Spleen (tissue), 11 donors: ENCODE measurements around the gene GPRC5B. TPM values are rescaled to one million over a fixed set of nuclear protein-coding genes. Genes with fewer than 3 reads are reported as not detected.

Experiments used
- DNase-seq: peaks from one replicate; pipeline ENCODE4 v3.0.0-alpha.2; 2020
- H3K27ac ChIP-seq, 8 donors: fragments of 200-600 bp; sonication (generic) in 7 of 8; 1 replicate in 4 of 8; 2 replicates in 4 of 8; pipeline versions ENCODE4 v1.5.0 to v1.8.0; 2016 to 2021; ENCODE audit warnings: inconsistent platforms in 4 of 8, mild to moderate bottlenecking in 4 of 8, moderate library complexity in 1 of 8
- H3K27me3 ChIP-seq, 7 donors: fragments of 200-600 bp; sonication (generic) in 6 of 7; replicated peaks in 1 of 7; 1 replicate in 4 of 7; 2 replicates in 3 of 7; pipeline versions ENCODE4 v1.5.0 to v1.8.0; 2016 to 2021; ENCODE audit warnings: inconsistent platforms in 3 of 7, mild to moderate bottlenecking in 1 of 7
- H3K36me3 ChIP-seq, 6 donors: fragments of 200-600 bp; sonication (generic) in 5 of 6; 1 replicate in 4 of 6; 2 replicates in 2 of 6; pipeline versions ENCODE4 v1.5.0 to v1.8.0; 2016 to 2021; ENCODE audit warnings: inconsistent platforms in 2 of 6
- H3K4me1 ChIP-seq, 6 donors: fragments of 200-600 bp; sonication (generic) in 5 of 6; 1 replicate in 3 of 6; 2 replicates in 3 of 6; pipeline versions ENCODE4 v1.5.0 to v1.8.0; 2016 to 2021; ENCODE audit warnings: inconsistent platforms in 3 of 6
- H3K4me3 ChIP-seq, 8 donors: fragments of 200-600 bp; sonication (generic) in 7 of 8; 1 replicate in 4 of 8; 2 replicates in 4 of 8; pipeline versions ENCODE4 v1.5.0 to v1.8.0; 2016 to 2021; ENCODE audit warnings: inconsistent platforms in 4 of 8, mild to moderate bottlenecking in 4 of 8, moderate library complexity in 2 of 8
- H3K9me3 ChIP-seq, 8 donors: fragments of 200-600 bp; sonication (generic) in 7 of 8; 1 replicate in 4 of 8; 2 replicates in 4 of 8; pipeline versions ENCODE4 v1.5.0 to v1.8.0; 2016 to 2021; ENCODE audit warnings: inconsistent platforms in 4 of 8
- POLR2A ChIP-seq, 3 donors: fragments of 450-650 bp; IDR thresholded peaks; one replicate each; pipeline ENCODE4 v1.5.1; 2017; ENCODE audit warnings: antibody characterized with exemption in 3 of 3, mild to moderate bottlenecking in 1 of 3
- POLR2AphosphoS5 ChIP-seq, 3 donors: sonication (generic); formaldehyde crosslinking; IDR thresholded peaks; one replicate each; pipeline ENCODE4 v1.5.1; 2017; ENCODE audit warnings: antibody characterized with exemption in 3 of 3
- WGBS, 5 donors: extraction: QIAGEN DNeasy Blood & Tissue Kit in 3 of 5; methylation state at CpG; one replicate each; pipeline versions ENCODE4 v1.1.5 to v1.1.7; 2013 to 2018; 5-methylcytosine and 5-hydroxymethylcytosine counted together
- intact Hi-C: fragments of 100-400 bp; cut with DNase I; formaldehyde crosslinking; loops from one replicate; pipeline ENCODE4 v1.15.0; 2023; ENCODE audit warnings: low total_unique reads
- polyA plus RNA-seq, 3 donors: library from polyadenylated mRNA; stranded (reverse); fragments of 200-250 nt; gene quantifications; one replicate each; pipeline ENCODE4 v1.2.1, GENCODE V29; 2013
- total RNA-seq, 7 donors: library from RNA; depleted of rRNA in 3 of 7; stranded (reverse); fragments of >200 nt in 3 of 7; fragmentation: NEBNext Ultra II Directional in 4 of 7; extraction: Animal tissue kit (Norgen Biotek cat#: 25700) in 4 of 7; gene quantifications; one replicate each; pipeline versions ENCODE4 v1.1.0 to v1.2.1, GENCODE V29; 2016 to 2021
- TF ChIP-seq, protein P1 (sequence below), 11 experiments: fragments of 200-600 bp in 7 of 11; fragments of 450-650 bp in 4 of 11; sonication (generic) in 4 of 11; IDR thresholded peaks in 8 of 11; conservative IDR thresholded peaks in 3 of 11; 1 replicate in 7 of 11; 2 replicates in 4 of 11; pipeline versions ENCODE4 v1.4.0 to v1.8.0; 2016 to 2021; ENCODE audit warnings: antibody characterized with exemption in 11 of 11, inconsistent platforms in 4 of 11, mild to moderate bottlenecking in 1 of 11
- donor health status: healthy with polysubstance abuse.
- donor health status: DM: no; HTN: no; CAD: no; lungs with moderate emphysema.
- donor health status: DM: no; HTN: no; CAD: no.
- donor health status: Bipolar disorder and iron deficiency.
- donor health status: healthy.
- donor health status: DM: no; HTN: no; CAD: no.
- donor health status: DM: yes; HTN: yes; CAD: no.

Gene GPRC5B
- total and polyA plus RNA-seq, 10 donors = 4.0 to 8.6 (median 6.5) TPM

DNA sequence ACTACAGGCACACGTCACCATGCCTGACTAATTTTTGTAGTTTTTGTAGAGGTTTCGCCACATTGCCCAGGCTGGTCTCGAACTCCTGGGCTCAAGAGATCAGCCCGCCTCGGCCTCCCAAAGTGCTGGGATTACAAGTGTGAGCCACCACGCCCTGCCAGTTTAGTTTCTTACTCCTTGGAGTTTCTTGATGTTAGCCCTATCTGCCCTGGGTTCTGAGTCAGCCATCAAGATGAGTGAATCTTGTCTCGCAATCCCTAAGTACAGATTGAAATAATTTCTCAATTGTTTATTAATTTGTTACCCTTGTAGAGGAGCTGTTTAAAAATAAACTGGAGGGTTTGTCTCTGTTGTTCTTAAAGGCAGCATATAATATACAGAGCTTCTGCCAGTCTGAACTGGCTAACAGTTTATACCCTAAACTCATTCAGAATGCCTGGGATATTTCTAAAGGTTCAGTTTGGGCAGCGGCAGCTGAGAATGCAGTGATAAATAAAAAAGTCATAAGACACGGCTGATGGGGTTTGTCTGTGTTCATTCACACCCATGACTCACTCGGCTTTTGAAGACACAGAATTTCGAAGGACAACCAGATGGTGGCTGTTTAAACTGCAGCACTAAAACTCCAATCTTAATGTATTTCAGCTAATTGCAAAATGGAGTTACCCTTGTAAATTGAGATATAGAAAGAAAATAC lies 39.6 kb downstream of the GPRC5B start:
- H3K27ac ChIP-seq = no peak overlapping the region
- H3K36me3 ChIP-seq = no peaks in the 10 kb centered on the region
- no peak overlapping the region for H3K4me3 ChIP-seq
- no peaks in the 10 kb centered on the region for H3K9me3 ChIP-seq
- intact Hi-C loops = no loop called here
- WGBS, 5 donors = 83 to 94% (median 91%) methylated on average over 11 of the region's 11 CpGs
- no peaks in the 10 kb centered on the region for H3K27me3 ChIP-seq
- no peaks in the 10 kb centered on the region for H3K4me1 ChIP-seq
- DNase-seq = no peak
- TF ChIP-seq POLR2A (IDR thresholded peaks at IDR 0.05) = no peak
- TF ChIP-seq POLR2AphosphoS5 (IDR thresholded peaks at IDR 0.05) = no peak
- TF ChIP-seq, protein P1, sequence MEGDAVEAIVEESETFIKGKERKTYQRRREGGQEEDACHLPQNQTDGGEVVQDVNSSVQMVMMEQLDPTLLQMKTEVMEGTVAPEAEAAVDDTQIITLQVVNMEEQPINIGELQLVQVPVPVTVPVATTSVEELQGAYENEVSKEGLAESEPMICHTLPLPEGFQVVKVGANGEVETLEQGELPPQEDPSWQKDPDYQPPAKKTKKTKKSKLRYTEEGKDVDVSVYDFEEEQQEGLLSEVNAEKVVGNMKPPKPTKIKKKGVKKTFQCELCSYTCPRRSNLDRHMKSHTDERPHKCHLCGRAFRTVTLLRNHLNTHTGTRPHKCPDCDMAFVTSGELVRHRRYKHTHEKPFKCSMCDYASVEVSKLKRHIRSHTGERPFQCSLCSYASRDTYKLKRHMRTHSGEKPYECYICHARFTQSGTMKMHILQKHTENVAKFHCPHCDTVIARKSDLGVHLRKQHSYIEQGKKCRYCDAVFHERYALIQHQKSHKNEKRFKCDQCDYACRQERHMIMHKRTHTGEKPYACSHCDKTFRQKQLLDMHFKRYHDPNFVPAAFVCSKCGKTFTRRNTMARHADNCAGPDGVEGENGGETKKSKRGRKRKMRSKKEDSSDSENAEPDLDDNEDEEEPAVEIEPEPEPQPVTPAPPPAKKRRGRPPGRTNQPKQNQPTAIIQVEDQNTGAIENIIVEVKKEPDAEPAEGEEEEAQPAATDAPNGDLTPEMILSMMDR (IDR thresholded peaks at IDR 0.05 in 8 of 11, conservative IDR thresholded peaks at IDR 0.05 in 3 of 11) = no peak

DNA sequence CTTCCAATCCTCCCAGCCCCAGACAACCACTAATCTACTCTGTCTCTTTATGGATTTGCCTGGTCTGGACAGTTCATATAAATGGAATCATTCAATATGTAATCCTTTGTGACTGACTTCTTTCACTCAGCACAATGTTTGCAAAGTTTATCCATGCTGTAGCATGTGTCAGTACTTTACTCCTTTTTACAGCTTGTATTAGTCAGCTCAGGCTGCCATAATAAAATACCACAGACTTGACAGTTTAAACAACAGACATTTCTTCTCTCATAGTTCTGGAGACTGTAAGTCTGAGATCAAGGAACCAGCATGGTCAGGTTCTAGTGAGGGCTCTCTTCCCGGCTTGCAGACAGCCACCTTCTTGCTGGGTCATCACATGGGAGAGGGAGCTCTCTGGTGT lies 41.3 kb downstream of the GPRC5B start:
- DNase-seq = no peak
- H3K4me3 ChIP-seq = no peak overlapping the region
- no peaks in the 10 kb centered on the region for H3K9me3 ChIP-seq
- no peaks in the 10 kb centered on the region for H3K36me3 ChIP-seq
- intact Hi-C loops = no loop called here
- TF ChIP-seq POLR2AphosphoS5 (IDR thresholded peaks at IDR 0.05) (no peak), POLR2A (IDR thresholded peaks at IDR 0.05) (no peak)
- TF ChIP-seq, protein P1 (IDR thresholded peaks at IDR 0.05 in 8 of 11, conservative IDR thresholded peaks at IDR 0.05 in 3 of 11) = no peak
- WGBS, 5 donors = 73 to 100% (median 94%) methylated on average over 1 of the region's 1 CpG
- no peak overlapping the region for H3K27ac ChIP-seq
- H3K27me3 ChIP-seq = no peaks in the 10 kb centered on the region
- H3K4me1 ChIP-seq = no peaks in the 10 kb centered on the region

DNA sequence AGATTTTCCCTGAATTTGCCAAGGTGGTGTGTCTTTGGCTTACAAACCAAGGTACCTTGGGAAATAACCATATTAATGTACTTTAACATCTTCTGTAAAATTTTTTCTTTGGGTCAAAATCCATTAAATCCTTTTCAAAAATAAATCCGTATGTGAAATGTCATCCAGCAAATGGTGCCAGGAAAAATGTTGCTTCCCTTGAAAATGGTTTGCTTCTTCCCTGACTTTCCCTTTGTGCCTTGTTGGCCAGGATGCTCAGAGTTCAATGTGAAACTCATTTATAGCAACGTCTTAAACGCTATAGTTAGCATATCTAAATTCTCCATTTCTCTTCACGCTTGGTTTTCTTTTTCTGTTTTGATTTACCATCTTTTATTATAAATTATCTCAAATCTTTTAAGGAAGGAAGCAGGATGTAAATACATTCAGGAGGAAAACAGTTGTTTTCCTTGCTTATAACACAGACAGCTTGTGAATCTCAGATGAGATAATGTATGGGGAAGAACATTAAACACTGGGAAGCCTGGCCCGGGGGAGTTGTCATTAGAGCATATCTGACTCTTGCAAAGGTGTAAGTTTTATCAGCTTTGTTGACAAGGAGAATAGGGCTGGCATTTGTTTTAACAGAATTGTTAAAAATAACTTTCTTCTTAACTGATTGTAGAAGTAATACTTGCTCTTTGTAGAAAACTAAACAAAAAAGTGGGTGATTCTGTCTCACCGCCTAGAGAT lies 42.1 kb downstream of the GPRC5B start:
- no peaks in the 10 kb centered on the region for H3K4me1 ChIP-seq
- intact Hi-C loops = no loop called here
- no peaks in the 10 kb centered on the region for H3K27me3 ChIP-seq
- no peak overlapping the region for H3K27ac ChIP-seq
- TF ChIP-seq POLR2A (IDR thresholded peaks at IDR 0.05) = no peak
- TF ChIP-seq, protein P1 (IDR thresholded peaks at IDR 0.05 in 8 of 11, conservative IDR thresholded peaks at IDR 0.05 in 3 of 11) = no peak
- TF ChIP-seq POLR2AphosphoS5 (IDR thresholded peaks at IDR 0.05) = no peak
- no peak overlapping the region for H3K4me3 ChIP-seq
- no peaks in the 10 kb centered on the region for H3K36me3 ChIP-seq
- no peak for DNase-seq
- WGBS, 5 donors = 55 to 76% (median 63%) methylated on average over 6 of the region's 6 CpGs
- no peaks in the 10 kb centered on the region for H3K9me3 ChIP-seq

DNA sequence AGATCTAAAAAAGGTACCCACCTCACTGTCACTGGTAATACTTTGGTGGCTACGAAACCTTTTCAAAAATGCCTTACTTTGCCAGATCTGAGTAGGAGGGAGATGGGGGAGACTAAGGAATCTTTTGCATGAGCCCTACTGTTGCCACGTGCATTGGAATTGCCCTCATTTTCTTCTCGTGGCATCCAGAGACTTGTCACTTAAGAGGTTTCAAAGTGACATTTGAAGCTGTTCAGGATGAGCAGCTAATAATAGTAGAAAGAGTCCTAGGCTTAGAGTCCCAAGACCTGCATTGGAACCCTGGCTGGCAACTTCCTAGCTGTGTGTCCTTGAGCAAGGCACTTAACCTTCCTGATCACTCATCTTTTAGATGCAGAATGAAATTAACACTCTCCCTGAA lies 43.5 kb downstream of the GPRC5B start:
- Histone ChIP-seq H3K27ac (no peak overlapping the region), H3K27me3 (no peaks in the 10 kb centered on the region), H3K9me3 (no peaks in the 10 kb centered on the region), H3K4me3 (no peak overlapping the region), H3K36me3 (no peaks in the 10 kb centered on the region), H3K4me1 (no peaks in the 10 kb centered on the region)
- intact Hi-C loops = no loop called here
- WGBS, 5 donors = 64 to 73% (median 70%) methylated on average over 3 of the region's 3 CpGs
- DNase-seq = no peak
- TF ChIP-seq, protein P1 (IDR thresholded peaks at IDR 0.05 in 8 of 11, conservative IDR thresholded peaks at IDR 0.05 in 3 of 11) = no peak
- no peak for TF ChIP-seq POLR2A (IDR thresholded peaks at IDR 0.05)
- TF ChIP-seq POLR2AphosphoS5 (IDR thresholded peaks at IDR 0.05) = no peak
